LNCAP (cell line): ENCODE measurements around the gene SORL1-AS1.

Experiments
- TF ChIP-seq, protein P1 (sequence below): fragments of 450-650 bp; IDR thresholded peaks from 2 replicates; pipeline ENCODE4 v1.5.1; 2017; ENCODE audit warnings: mild to moderate bottlenecking

Gene SORL1-AS1

DNA sequence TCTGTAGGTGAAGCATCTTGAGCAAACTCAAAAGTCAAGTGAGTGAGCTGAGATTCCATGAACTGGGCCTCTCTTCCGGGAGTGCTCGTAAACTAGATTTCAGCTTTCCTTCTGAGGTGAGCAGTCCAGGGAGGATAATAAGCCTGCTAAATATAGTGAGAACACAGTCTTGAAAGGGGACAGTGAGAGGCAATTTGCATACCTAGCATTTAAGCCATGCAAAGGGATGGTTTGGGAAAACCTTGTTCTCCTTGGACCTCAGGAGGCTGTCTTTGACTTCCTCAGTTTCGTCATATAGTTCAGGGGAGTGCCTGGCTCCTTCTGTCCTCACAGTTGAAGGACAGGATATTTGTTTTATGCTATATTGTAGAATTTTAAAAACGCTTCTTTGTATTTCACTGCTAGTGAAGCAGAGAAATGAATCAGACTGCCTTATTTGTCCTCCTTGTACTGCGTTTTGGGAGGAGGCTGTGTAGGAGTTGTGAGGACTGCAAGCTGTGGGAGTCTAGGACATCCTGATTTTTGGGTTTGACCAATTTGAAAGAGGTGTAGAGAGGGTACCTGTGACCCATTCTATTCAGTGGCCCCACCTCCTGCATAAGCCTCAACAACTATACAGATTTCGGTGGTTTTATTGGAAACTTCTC lies 11.0 kb upstream of the SORL1-AS1 start:
- TF ChIP-seq, protein P1, sequence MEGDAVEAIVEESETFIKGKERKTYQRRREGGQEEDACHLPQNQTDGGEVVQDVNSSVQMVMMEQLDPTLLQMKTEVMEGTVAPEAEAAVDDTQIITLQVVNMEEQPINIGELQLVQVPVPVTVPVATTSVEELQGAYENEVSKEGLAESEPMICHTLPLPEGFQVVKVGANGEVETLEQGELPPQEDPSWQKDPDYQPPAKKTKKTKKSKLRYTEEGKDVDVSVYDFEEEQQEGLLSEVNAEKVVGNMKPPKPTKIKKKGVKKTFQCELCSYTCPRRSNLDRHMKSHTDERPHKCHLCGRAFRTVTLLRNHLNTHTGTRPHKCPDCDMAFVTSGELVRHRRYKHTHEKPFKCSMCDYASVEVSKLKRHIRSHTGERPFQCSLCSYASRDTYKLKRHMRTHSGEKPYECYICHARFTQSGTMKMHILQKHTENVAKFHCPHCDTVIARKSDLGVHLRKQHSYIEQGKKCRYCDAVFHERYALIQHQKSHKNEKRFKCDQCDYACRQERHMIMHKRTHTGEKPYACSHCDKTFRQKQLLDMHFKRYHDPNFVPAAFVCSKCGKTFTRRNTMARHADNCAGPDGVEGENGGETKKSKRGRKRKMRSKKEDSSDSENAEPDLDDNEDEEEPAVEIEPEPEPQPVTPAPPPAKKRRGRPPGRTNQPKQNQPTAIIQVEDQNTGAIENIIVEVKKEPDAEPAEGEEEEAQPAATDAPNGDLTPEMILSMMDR: no peak

DNA sequence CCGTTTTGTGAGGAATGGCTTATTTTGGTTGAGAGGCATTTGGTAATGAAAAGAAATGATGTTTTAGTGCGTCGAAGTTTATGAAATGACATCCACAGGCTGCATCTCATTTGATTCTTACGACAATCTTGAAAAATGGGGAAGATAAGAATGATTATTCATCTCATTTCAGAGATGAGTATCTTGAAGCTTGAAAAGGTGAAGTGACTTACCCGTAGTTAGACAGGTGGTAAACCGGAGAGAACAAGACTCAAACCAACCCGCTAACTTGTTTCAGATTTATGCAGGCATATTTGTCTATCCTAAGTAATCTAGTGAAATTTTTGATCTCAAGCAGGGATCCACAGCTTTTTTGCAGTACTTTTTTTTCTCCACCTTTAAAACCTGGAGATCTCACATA lies 9.1 kb upstream of the SORL1-AS1 start:
- TF ChIP-seq, protein P1: no peak

DNA sequence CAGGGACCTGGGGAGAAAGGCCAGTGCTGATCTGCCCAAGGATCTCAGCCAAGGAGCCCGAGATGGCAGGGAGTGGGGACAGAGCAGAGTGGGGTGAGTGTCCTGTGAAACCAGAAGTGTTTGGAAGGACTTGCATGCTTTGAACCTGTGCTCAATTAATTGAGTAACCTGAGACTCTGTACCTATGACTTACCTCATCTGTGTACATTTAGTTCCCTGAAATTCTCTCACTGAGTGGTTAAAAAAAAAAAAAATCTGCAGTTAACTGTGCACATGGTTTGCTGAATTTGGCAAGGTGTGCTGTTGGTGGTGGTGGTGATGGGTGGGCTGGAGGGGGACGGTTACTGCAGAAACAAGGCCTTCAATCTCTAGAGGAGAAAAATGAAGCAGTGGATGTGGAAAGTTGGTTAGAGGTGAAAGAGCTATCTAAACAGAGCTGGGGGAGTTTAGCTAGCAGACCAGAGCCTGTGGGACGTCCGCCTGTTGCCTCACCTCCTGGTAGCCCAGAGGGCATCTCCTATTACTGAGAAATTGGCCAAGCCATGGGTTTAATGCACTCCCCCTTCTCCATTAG lies 8.3 kb upstream of the SORL1-AS1 start:
- TF ChIP-seq, protein P1: no peak

DNA sequence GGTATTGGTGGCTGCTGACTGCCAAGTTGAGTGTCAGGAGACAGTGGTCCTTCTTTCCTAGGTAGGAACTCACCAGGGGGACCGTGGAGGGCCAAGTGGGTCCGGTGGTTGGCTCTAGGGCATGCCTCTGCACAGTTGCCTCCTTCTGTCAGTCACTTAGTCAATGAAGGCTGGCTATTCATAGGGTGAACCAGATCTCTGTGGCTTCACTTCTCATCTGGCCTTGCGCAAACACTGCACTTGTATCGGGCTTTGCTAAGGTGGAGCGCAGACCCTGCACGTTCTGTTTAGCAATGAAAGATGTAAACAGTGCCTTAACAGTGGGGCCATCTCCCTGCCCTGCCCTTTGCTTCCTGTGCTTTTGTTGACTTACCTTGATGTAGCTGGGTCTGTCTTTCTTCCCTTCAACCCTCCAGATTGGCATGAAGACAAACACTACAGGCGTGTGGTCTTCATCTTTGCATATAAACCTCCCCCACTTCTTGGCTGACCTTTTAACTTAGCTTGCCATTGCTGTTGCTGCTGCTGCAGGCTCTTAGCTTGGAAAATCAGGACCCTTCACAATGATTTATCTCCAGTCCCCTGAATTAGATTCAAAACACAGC lies 6.7 kb upstream of the SORL1-AS1 start:
- TF ChIP-seq, protein P1: no peak

DNA sequence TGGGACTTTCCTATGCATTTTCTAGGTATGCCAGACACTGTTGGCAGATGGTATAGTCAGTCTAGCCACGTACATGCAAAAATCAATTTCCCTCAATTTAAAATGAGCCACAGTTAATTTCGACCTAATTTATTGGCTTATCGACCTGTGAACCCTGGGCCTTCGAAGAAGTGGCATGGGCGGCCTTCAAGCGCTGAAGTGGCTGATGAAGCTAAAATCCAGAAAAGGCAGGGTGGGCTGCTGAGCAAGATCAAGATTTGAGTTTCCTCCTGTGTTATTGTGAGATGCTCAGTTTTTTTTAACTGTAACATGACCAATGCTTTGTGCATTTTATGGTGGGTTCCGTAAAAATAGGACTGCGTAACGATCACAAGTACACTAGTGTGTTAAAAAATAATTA lies 5.8 kb upstream of the SORL1-AS1 start:
- TF ChIP-seq, protein P1: no peak

DNA sequence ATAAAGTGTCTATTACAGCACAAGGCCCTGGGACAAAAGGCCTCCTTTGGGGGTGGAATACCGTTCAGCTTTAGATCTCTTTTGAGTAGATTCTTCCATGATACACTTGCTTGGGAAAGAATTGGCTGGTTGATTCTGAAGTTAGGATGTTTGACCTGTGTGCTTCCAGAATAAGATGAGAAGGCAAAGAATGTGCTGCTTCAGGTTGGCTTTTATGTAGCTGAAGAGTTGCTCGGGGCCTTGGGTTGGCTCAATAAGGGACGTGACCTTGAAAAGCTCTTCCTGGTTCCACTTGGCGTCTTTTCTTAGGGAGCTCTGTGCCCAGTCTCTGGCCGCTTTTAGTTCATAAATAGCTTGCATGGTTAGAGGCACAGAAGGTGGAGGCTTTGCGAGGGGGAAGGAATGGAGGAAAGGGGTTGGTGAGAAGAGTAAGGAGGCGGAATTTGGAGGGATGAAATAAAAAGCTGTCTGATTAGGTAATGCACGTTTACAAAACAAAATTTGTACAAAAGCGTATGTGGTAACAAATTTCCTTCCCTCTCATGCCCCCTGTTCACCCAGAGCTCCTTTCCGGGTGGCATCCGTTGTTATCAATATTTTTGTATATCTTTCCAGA lies 4.2 kb upstream of the SORL1-AS1 start:
- TF ChIP-seq, protein P1: no peak

DNA sequence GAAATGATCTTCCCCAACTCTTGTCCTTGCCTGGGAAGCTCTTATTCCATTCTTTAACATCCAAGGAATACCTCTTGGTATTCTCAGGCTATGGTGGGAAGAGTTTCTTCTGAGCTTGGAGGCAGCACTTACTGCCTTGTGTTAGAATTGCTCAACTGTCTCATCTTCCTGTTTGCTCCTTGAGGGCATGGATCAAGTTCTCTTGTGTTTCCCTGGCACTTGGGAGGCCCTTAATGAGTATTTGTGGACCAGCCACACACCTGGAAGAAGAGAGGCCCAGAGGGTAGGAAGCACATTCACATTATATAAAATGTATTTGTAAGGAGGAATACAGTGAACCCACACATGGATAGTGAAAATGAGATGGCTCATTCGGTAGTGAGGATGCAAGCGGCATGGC lies 3.4 kb upstream of the SORL1-AS1 start:
- TF ChIP-seq, protein P1: no peak
